Sigmoid colon (tissue), 4 donors: Measurements from ENCODE around the gene MMP8.

Experiments used
- CTCF ChIP-seq, 4 experiments: fragments of 450-650 bp in 3 of 4; fragments of 200-600 bp in 1 of 4; IDR thresholded peaks; one replicate each; pipeline ENCODE4 v1.5.1; 2016 to 2019; ENCODE audit warnings: antibody characterized with exemption in 4 of 4, mild to moderate bottlenecking in 3 of 4, moderate library complexity in 2 of 4
- POLR2A ChIP-seq, 2 donors: fragments of 450-650 bp; IDR thresholded peaks; one replicate each; pipeline ENCODE4 v1.6.1; 2016; ENCODE audit warnings: antibody characterized with exemption in 2 of 2, mild to moderate bottlenecking in 2 of 2, moderate library complexity in 2 of 2
- POLR2AphosphoS5 ChIP-seq, 4 donors: sonication (generic); formaldehyde crosslinking; IDR thresholded peaks; one replicate each; pipeline ENCODE4 v1.6.1; 2017; ENCODE audit warnings: antibody characterized with exemption in 4 of 4

GRCh38 chr11:102703826-102704493 is 20.8 kb downstream of the MMP8 start:
- no peak for TF ChIP-seq CTCF (IDR thresholded peaks at IDR 0.05)
- TF ChIP-seq POLR2AphosphoS5 (IDR thresholded peaks at IDR 0.05): no peak
- no peak for TF ChIP-seq POLR2A (IDR thresholded peaks at IDR 0.05)
